22Rv1 (cell line): ENCODE data around the gene NGFR.

ENCODE experiments used
- ZFX ChIP-seq: fragments of 450-650 bp; IDR thresholded peaks from 2 replicates; pipeline ENCODE4 v1.6.1; 2017; ENCODE audit warnings: antibody characterized with exemption, borderline replicate concordance
- TF ChIP-seq, protein P1 (sequence below): fragments of 450-650 bp; IDR thresholded peaks from 2 replicates; pipeline ENCODE4 v1.5.1; 2017; ENCODE audit warnings: mild to moderate bottlenecking

DNA sequence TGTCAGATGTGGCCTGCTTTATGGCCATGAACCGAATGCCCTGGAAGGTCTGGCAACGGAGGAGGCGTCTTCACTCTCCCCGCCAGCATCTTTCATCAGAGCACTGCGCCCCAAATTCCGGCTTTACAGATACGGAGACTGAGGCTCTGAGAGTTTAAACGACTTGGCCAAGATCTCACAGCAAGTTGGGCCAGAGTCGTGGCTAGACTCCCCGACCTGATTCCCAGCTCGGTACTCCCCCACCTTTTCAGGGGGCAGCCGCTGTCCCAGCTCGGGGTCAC, 1.7 kb downstream of the NGFR start:
- TF ChIP-seq, protein P1, sequence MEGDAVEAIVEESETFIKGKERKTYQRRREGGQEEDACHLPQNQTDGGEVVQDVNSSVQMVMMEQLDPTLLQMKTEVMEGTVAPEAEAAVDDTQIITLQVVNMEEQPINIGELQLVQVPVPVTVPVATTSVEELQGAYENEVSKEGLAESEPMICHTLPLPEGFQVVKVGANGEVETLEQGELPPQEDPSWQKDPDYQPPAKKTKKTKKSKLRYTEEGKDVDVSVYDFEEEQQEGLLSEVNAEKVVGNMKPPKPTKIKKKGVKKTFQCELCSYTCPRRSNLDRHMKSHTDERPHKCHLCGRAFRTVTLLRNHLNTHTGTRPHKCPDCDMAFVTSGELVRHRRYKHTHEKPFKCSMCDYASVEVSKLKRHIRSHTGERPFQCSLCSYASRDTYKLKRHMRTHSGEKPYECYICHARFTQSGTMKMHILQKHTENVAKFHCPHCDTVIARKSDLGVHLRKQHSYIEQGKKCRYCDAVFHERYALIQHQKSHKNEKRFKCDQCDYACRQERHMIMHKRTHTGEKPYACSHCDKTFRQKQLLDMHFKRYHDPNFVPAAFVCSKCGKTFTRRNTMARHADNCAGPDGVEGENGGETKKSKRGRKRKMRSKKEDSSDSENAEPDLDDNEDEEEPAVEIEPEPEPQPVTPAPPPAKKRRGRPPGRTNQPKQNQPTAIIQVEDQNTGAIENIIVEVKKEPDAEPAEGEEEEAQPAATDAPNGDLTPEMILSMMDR: no peak
- no peak for TF ChIP-seq ZFX
